ENCODE results near the gene YLPM1.

The YLPM1 gene

DNA sequence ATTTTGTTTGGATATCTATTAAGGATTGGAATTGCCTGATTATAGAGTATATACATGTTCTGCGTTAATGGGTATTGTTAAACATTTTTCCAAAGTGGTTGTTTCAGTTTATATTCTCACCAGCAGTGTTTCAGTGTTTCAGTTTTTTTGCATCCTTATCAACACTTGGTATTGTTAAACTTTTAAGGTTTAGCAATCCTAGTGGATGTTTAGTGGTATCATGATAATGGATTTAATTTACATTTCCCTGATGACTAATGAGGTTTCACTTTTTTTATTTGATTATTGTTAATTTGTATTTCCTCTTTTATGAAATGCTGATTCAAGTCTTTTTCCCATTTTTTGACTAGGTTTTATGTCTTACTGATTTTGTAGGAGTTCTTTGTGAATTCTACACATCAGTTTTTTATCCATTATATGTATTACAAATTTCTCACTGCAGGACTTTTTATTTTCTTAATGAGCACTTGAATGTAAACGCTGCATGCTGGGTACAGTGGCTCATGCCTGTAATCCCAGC is 23.7 kb downstream of the YLPM1 start:
- no peak for DNase-seq (ENCODE audit: low read depth)

DNA sequence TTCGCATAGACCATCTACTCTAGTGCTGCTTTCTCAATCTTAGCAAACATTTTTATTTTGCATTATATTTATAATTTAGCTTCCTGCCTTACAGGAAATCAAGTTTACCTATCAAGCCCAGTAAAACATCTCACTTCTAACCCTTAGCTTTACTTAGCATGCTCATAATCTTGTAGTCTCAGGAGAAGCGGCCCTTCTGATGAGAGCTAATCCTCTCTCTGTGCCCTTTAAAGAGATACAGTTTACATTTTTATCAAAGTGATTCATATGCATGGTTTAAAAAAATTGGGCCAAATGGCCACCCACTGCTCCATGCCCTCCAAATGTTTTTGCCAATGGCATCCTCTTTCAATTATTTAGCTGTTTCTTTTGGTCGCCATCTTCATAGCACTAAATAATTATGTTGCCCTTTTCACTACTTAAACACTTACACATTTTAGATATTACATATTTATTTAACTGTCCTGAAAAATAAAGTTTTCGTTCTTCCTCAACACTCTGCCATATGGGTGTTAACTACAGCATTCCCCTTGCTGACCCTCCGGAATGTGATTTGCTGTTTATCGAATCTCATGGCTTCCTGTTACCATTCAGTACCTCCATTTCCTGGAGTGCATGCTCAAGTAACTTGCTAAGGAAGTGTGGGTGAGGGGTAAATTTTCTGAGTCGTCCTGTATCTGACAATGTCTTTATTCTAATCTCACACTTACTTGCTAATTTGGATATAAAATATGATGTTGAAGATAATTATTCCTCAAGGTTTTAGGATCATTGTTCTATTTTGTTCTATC is 29.3 kb downstream of the YLPM1 start:
- no peak for DNase-seq (ENCODE audit: low read depth)

DNA sequence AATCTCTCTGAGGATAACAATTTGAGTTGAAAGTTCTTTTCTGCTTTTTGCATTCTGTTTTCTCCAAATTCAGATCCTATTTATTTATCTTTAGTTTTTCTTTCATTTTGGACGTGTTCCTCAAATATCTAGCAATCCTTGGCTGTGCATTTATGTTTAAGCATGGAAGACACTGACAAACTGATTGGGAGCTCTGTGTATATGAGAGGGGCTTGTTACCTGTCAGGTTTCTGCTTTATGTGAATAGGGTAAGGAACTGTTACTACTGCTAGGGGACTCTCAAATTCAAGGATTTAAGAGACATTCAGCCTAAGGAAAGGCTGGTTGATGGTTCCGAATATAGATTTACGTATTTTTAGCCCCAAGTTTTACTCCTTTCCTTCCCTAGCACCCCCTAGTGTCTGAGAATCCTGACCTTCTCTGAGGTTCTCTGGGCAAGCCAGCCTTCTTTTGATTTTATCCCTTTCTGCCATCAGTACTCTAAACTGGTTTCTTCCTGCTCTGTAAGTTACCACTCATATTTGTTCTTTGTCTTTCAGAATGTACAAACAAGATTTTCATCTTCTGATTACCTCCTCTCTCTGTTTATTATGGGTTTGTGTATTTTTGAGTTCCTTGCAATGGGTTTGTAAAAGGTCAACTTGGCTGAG is 30.5 kb downstream of the YLPM1 start:
- no peak for DNase-seq (ENCODE audit: low read depth)

DNA sequence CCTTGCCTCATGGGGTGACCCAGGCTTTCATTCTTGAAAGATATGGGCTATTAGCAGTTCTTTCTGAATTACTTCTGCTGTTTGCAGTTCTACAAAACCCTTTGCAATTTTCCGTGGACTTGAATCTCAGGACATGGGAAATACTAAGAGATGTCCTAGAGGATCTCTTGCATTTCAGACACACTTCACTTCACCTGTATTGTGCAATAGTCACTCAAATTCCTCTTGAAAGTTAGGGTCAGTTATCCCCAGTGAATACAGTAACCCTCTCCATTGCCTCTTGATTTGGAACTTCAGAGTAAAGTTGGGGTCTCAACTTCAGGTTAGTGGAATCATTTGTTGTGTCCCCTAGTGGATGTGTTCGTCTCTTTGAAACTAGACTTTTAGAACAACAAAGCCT is 31.8 kb downstream of the YLPM1 start:
- no peak for DNase-seq (ENCODE audit: low read depth)

DNA sequence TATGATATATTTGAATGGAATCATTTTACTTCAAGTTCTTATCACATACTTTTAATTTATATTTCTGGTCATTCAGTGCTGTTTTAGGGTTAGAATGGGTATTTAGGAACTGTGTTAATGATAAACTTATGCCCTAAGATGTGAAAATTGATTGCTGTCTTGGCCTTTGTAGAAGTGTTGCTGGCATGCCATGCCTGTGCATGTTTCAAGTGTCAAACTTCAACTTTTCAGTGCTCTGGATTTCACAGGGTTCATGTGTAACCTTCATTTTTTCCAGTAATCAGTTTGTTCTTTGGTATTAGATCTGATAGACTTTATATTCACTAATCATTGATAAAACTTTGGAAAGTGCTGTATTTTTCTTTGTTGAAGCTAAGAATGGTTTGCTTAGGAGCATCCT is 36.6 kb downstream of the YLPM1 start:
- DNase-seq (ENCODE audit: low read depth), result no peak

DNA sequence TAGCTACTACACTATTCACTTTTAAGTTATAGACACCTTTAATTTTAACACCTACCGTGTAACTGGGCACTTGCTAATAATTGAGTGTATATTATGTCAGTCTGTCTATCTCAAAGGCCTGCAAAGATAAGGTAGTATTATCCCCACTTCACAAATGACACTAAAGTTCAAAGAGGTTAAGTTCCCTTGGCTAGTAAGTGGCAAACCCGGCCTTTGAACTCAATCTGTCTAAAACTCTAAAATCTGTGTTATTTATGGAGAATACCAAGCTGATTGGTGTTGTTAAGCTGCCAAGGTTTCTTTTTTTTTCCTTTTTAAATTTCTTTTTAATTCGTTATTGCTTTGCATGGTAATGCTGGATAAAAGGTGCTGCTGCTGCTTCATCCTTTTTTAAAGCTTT is 37.7 kb downstream of the YLPM1 start:
- no peak for DNase-seq (ENCODE audit: low read depth)

DNA sequence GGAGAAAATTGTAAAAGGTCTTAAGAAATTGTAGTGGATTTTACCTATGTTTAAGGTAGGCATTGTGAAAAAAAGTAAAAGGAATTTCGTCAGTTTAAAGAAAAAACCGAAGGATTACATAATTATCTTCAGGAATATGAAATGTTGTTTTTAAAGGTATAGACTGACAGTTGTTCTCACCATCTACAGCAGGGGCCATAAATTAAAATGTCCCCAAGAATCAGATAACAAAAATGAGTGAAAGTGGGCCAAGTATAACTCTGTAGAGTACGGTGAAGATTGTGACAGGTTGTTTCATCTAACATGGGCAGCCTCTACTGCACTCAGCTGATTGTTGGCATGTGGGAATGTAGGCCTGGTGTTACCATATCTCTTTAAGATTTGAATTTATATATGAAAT is 38.3 kb downstream of the YLPM1 start:
- DNase-seq (ENCODE audit: low read depth), result no peak

DNA sequence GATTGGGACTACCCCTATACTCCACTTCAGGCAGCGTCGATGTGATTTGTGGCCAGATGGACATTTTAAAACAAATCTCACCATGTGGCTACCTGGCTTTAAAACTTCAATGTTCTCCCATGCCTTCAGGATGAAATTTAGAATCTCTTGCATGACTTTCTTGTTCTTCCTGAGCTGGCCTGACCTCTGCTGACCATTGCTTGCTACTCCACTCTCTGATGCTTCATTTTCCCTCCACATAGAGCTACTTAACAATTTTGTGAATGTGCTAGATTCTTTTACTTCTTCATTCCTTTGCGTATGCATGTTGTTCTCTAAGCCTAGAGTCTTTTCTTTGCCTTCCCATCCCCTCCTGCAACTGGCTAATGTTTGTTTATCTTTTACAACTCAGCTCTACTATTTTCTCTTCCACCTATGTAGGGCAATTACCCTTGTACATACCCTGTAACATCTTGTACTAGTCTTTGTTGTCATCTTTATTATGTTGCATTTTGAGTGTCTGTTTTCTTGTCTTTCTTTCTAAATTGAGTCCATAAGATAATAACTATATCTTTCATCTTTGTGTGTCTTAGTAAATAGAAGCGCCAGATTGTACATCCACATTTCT is 41.2 kb downstream of the YLPM1 start:
- DNase-seq (ENCODE audit: low read depth), result no peak

DNA sequence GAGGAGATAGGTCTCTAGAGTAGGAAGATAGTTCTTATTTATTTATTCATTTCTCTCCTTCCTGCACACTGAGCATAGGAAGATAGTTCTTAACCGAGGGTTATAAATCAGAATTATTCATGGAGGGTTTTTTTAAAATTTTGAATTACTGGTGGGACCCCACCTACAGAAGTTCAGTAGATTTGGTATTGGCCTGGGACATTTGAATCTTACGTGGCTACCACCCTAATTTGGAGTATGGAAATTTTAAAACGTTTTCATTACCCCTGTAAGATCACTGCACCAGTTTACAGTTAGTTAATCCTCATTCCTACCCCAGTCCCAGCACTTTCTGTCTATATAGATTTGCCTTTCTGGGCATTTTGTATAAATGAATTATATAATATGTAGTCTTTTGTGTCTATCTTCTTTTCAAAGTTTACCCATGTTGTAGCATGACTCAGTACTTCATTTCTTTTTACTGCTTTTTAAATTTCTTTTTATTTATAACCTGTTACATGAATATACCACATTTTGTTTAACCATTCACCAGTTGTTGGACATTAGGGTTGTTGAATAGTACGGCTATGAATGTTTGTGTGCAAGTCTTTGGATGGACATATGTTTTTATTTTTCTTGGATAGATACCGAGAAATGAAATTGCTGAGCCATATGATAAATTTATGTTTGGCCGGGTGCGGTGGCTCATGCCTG is 44.9 kb downstream of the YLPM1 start:
- DNase-seq (ENCODE audit: low read depth), result no peak

DNA sequence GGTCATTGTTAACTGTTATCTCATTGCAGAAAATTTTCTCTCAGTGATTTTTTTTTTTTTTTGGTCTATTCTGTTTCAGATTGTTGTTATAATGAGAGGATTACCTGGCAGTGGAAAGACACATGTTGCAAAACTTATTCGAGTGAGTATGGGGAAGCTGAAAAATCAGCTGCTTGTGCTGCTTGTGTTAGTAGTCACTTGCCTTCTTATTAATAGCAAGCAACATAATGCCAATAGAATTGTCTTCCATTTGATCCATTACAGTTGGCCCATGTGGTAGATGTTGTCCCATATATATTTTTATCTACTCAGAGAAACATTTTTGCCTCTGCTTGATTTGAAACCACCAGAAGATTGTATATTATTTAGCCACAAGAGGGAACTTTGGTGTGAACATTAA is 53.0 kb downstream of the YLPM1 start:
- no peak for DNase-seq (ENCODE audit: low read depth)

DNA sequence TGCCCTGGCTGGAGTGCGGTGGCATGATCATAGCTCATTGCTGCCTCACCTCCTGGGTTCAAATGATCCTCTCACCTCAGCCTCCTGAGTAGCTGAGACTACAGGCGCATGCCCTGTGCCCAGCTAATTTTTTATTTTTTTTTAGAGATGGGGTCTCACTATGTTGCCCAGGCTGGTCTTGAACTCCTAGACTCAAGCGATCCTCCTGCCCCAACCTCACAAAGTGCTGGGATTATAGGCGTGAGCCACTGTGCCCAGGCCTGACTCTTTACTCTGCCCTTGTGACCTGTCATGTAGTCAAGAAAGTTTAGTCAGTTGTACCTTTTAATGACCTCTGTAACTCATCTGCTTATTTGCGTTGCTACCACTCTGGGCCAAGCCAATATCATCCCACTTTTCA is 57.2 kb downstream of the YLPM1 start:
- no peak for DNase-seq (ENCODE audit: low read depth)

DNA sequence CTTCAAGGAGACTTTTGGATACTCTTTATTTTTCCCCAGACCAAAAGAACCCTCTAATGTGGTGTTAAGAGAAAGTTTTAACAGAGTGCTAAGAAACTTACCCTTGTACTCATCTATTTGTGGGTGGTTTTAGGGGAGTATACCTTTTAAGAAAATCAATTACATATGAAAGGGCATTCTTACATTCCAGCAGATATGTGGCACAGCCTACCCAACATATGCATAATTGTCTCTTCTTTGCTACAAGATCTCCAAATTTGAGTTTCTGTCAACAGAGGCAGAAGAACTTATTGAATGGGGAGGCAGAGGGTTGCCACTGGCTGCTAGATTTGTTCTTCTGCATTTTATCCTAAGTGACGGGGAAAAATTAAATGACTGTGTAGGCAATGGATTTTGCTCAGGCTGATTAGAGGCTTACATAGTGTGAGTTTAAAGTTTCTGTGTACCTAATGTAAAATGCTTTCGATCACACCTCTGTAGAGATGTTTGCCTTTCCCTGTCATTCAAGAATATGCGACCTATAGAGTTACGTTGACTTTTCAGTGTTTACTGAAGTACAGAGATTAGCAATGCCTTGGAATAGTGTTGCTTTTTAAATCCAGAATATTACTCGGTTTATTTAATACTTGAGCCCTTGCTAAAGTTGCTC is 58.3 kb downstream of the YLPM1 start:
- DNase-seq (ENCODE audit: low read depth), result no peak

DNA sequence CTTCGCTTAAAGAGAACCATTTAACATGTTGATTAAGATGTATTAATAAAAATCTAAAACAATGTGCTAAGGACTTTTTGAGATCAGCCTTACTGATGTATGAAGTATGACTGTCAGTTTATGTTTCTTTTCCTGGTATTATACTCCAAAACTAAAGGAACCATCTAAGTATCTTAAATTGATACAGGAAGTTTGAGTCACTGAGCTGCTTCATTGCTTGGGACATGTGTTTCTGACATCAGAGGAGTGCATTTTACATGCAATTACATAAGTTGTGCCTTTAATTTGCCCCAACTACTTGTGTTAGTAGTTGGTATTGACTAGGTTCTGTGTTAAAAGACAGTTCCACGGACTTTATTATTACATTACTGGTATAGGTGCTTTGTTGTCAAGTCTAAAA is 61.9 kb downstream of the YLPM1 start:
- no peak for DNase-seq (ENCODE audit: low read depth)

DNA sequence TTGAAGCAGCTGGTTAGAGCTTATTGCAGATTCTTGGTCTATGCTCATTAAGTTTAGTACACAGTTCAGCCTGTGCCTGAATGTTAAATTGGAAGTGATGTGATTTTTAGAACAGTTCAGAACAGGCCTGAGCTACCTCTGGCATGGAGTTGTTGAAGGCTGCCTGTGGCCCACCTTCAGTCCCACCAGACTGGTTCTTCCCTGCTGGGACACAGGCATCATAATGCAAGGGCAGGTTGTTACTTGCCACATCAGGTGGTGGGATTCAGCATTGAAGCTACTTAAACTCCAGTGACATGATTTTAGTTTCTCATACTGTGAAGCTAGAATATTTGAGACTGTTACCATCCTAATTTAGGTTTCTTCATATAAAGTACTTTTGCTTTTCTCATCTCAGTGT is 63.5 kb downstream of the YLPM1 start:
- no peak for DNase-seq (ENCODE audit: low read depth)

DNA sequence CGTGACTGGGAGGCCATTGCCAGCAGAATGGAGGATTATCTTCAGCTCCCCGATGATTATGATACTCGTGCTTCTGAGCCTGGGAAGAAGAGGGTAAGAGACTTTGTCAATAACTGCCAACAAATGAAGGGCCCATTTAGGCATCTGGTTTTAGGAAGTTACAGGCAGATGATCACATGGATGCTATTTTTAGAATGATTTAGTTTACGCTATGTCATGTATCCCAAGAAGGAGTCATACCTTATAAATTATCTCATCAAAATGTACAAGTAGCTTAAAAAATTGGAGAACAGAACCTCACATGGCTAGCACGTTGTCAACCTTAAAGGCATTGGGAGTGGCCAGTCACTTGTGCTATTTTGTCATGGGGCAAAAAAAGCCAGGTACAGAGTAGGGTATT is 66.1 kb downstream of the YLPM1 start:
- no peak for DNase-seq (ENCODE audit: low read depth)

DNA sequence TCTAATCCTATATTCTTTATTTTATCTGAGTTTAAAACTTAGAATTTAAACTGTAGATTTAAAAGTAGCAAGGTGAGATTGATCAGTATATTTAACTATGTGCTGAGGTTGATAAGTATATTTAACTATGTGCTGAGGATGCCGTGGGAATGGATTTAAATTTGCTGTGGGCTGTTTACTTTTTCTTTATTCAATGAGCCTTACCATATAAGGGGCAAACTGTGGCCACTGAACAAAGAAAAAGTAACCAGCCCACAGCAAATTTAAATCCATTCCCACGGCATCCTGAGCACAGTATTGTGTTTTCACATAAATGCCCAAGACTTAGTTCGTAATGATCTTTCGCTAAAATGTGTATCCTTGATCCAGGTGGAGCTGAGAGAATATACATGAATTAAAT is 69.7 kb downstream of the YLPM1 start:
- no peak for DNase-seq (ENCODE audit: low read depth)

DNA sequence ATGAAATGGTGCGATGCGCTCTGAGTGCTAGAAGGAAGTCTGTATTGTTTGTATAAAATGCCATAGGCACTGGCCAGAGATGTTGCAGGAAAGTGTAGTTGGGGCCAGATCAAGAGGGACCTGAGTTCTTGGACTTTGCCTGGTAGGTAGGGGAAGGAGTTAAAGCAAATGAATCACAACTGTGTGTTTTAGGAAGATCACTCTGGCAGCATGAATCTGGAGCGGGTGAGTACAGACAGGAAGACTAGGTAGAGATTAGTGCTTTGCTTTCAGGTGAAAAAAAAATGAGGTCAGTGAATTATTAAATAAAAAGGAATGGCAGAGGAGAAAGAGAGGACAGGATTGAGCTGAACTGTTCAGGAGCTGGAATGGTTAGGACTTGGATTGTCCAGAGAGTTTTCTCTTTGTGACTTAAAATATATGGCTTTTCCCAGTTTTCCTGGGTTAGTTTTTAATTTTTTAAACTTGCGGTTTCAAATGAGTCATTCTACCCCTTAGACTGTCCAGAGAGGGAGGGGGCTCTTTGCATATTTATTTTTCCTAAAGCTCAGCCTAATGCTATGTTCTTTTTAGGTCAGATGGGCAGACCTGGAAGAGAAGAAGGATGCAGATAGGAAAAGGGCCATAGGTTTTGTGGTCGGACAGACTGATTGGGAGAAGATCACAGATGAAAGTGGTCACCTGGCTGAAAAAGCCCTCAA is 71.7 kb downstream of the YLPM1 start:
- DNase-seq (ENCODE audit: low read depth), result no peak

DNA sequence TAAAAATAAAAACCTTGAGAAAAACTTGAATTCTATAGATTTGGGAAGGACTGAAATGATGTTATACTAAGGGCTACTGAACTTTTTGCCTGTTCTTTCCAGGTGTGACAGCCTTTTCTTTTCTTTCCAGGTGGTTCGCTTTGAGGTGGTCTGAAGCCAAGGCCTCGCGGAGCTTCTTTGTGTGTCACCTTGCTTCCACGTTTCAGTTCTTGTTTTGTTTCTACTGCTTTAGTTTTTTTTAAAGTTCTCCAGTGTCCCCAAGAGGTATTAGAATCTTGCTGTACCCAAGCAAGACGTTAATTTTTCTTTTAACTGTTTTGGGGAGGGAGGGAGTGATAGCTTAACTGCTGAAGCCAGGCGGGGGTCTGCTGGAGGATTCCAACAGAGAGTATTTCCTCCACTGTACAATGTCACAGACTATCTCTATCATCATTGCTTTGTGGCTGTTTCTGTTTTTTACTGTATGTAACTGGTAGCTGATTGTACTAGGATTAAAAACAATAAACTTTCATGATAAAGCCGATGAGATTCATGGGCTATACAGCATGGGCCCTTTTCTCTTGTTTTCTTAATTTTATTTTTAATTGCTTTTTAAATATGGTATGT is 72.6 kb downstream of the YLPM1 start:
- DNase-seq (ENCODE audit: low read depth), result no peak

DNA sequence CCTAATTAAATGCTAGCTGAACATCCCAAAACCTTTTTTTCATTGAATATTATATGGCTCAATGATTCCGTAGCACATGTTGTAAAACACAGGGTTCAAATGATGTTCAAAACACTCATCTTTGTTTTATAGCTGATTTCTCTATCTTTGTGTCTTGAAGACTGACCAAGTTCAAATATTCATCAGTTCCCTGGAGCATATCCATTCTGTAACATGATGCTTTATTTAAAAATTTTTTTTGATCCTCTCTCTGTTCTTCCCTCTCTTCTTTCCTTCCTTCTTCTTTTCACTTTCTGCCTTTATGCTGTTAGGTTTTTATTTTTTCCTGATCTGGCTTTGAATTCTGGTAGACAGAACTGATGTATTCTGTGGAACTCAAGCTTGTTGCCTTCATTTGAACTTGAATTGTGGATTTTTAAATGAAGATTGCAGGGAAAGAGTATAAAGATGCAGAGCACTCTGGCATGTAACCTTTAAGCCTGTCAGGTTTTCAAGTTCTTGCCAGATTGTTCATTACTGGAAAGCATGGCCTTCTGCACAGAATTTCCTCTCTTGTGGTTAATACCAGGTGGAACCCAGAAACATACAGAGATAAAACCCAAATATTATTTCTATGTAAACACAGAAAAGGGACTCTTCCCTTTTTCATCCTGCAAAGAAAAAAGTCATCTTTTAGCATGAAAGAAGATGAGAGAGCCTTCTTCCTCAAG is 73.3 kb downstream of the YLPM1 start:
- DNase-seq (ENCODE audit: low read depth), result no peak

DNA sequence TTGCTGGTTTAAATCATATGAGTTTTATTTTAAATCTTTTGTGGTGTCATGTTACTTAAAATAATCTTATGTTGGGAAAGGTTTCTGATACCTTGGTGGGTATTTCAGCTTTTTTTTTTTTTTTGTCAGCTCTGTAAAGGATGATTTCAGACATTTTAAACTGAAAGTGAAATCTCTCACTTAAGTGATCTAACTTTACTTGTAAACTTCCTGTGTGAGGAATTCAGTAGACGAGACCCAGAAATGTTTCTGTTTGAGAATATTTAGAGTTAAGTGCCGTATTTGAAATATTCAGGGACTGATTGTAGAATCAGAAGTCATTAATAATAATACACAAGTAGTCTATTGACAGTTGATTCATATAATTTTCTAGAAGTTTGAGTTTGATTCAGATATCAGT is 75.0 kb downstream of the YLPM1 start:
- no peak for DNase-seq (ENCODE audit: low read depth)
